ENCODE results near the gene PCK2.
"Not testable (repeated sequence)": the region's sequence is repeated elsewhere in the genome, so short reads cannot be mapped to it uniquely, and the experiment has no call there.

The PCK2 gene

GRCh38 chr14:24093901-24094840 is at the start of gene PCK2:
Gene PCK2 (plus strand): TSS chr14:24094311. CDS start chr14:24094406, 95 bp downstream.
- peak; percentile 73 for DNase-seq

GRCh38 chr14:24049002-24049401 is 45.1 kb upstream of the PCK2 start:
- DNase-seq = not testable (repeated sequence)

GRCh38 chr14:24050753-24051152 is 43.4 kb upstream of the PCK2 start:
- not testable (repeated sequence) for DNase-seq

GRCh38 chr14:24051176-24051788 is 42.8 kb upstream of the PCK2 start:
- no peak for DNase-seq

GRCh38 chr14:24051789-24052655 is 42.1 kb upstream of the PCK2 start, which contains the start of gene CARMIL3:
Gene CARMIL3 (plus strand): TSS chr14:24052009. CDS start chr14:24052154, 145 bp downstream.
- DNase-seq = peak; percentile 65

GRCh38 chr14:24052656-24053547 is 41.2 kb upstream of the PCK2 start:
- DNase-seq = peak; percentile 37

GRCh38 chr14:24053548-24054323 is 40.4 kb upstream of the PCK2 start:
- DNase-seq = no peak

GRCh38 chr14:24054324-24054641 is 39.8 kb upstream of the PCK2 start:
- no peak for DNase-seq

GRCh38 chr14:24054646-24055045 is 39.5 kb upstream of the PCK2 start:
- DNase-seq = no peak

GRCh38 chr14:24055971-24056799 is 37.9 kb upstream of the PCK2 start:
- no peak for DNase-seq

- DNase-seq = no peak
Observed at GRCh38 chr14:24056800-24057184, 37.3 kb upstream of the PCK2 start.

GRCh38 chr14:24057271-24057670 is 36.8 kb upstream of the PCK2 start:
- no peak for DNase-seq

- DNase-seq = no peak
Observed at GRCh38 chr14:24057867-24058259, 36.2 kb upstream of the PCK2 start.

- DNase-seq = peak; percentile 78
Observed at GRCh38 chr14:24058260-24058950, 35.7 kb upstream of the PCK2 start.

- DNase-seq = no peak
Observed at GRCh38 chr14:24058951-24059475, 35.1 kb upstream of the PCK2 start.

- DNase-seq = no peak
Observed at GRCh38 chr14:24059841-24060388, 34.2 kb upstream of the PCK2 start.

- no peak for DNase-seq
Observed at GRCh38 chr14:24060443-24060842, 33.7 kb upstream of the PCK2 start.

GRCh38 chr14:24060984-24061913 is 32.9 kb upstream of the PCK2 start:
- no peak for DNase-seq
